Endothelial cell of umbilical vein (primary cell): ENCODE data around the gene WASF3. TPM values are rescaled to one million over a fixed set of nuclear protein-coding genes. Genes with fewer than 3 reads are reported as not detected.

ENCODE experiments used
- BruUV-seq: library from RNA; stranded (reverse); fragments of 400-500 nt; replicated peaks from 2 replicates; lab custom pipeline; 2021; lab: Mats Ljungman, UMichigan
- CTCF ChIA-PET: fragments of 300-600, 350-600 bp; sonication (Branson Sonifier 250); formaldehyde crosslinking; loops from one replicate; lab custom pipeline; 2021; ENCODE audit warnings: antibody characterized with exemption, inconsistent platforms; lab: Charles Lee
- POLR2A ChIA-PET: fragments of 300-600, 350-600 bp; sonication (Branson Sonifier 250); formaldehyde crosslinking; loops from one replicate; lab custom pipeline; 2021; ENCODE audit warnings: antibody characterized with exemption, inconsistent platforms; lab: Charles Lee
- DNase-seq: peaks from one replicate; pipeline ENCODE4 v3.0.0-alpha.2; 2011; ENCODE audit warnings: low read depth, low spot score
- FAIRE-seq: peaks from 2 replicates; lab custom pipeline; 2011; peaks lifted over from hg19 to GRCh38; lab: Jason Lieb, UNC
- H2AFZ ChIP-seq: 2 replicates; pipeline ENCODE4 v1.6.0; 2012; ENCODE audit warnings: low read depth, low read length, control low read depth, inconsistent platforms
- H3K27ac ChIP-seq: 2 replicates; pipeline ENCODE4 v1.5.1; 2011; ENCODE audit warnings: low read depth, mild to moderate bottlenecking, control low read depth, low read length, moderate library complexity; ENCODE audit not compliant: insufficient read depth
- H3K27me3 ChIP-seq, 2 experiments: 2 replicates each; pipeline versions ENCODE4 v1.6.0 to v1.6.1; 2011; ENCODE audit warnings: low read length in 2 of 2, mixed read lengths in 1 of 2; ENCODE audit not compliant: control insufficient read depth in 2 of 2, insufficient read depth in 2 of 2
- H3K36me3 ChIP-seq, 2 experiments: 2 replicates in 1 of 2; 3 replicates in 1 of 2; pipeline ENCODE4 v1.5.1; 2011; ENCODE audit warnings: low read length in 2 of 2, mild to moderate bottlenecking in 1 of 2, moderate library complexity in 1 of 2; ENCODE audit not compliant: control insufficient read depth in 2 of 2, insufficient read depth in 2 of 2; ENCODE audit errors: extremely low read depth in 1 of 2
- H3K4me1 ChIP-seq: 3 replicates; pipeline ENCODE4 v1.5.1; 2011; ENCODE audit warnings: mild to moderate bottlenecking, low read length; ENCODE audit not compliant: control insufficient read depth, insufficient read depth; ENCODE audit errors: extremely low read depth
- H3K4me2 ChIP-seq: 2 replicates; pipeline ENCODE4 v1.6.1; 2011; ENCODE audit warnings: low read length, control low read depth, mixed read lengths; ENCODE audit not compliant: insufficient read depth
- H3K4me3 ChIP-seq, 3 experiments: fragments of 200-600 bp in 1 of 3; sonication (generic), shearing (Covaris generic) in 1 of 3; replicated peaks in 1 of 3; 2 replicates each; pipeline ENCODE4 v1.5.1; 2011 to 2016; ENCODE audit warnings: control low read depth in 3 of 3, low read length in 3 of 3, mild to moderate bottlenecking in 2 of 3, inconsistent platforms in 1 of 3, low read depth in 1 of 3, moderate library complexity in 1 of 3; ENCODE audit not compliant: insufficient read depth in 1 of 3
- H3K79me2 ChIP-seq: 2 replicates; pipeline ENCODE4 v1.6.0; 2012; ENCODE audit warnings: low read length, inconsistent platforms; ENCODE audit not compliant: control insufficient read depth, insufficient read depth
- H3K9ac ChIP-seq: replicated peaks from 2 replicates; pipeline ENCODE3; 2011; ENCODE audit warnings: low read length, control low read depth; ENCODE audit not compliant: insufficient read depth; ENCODE audit errors: extremely low read depth
- H3K9me1 ChIP-seq: replicated peaks from 3 replicates; pipeline ENCODE4 v1.6.0; 2011; ENCODE audit warnings: mild to moderate bottlenecking, low read length; ENCODE audit not compliant: control insufficient read depth, insufficient read depth; ENCODE audit errors: extremely low read depth
- H3K9me3 ChIP-seq: replicated peaks from 2 replicates; pipeline ENCODE4 v1.5.1; 2012; ENCODE audit warnings: low read length, inconsistent platforms; ENCODE audit not compliant: control insufficient read depth, insufficient read depth
- H4K20me1 ChIP-seq: replicated peaks from 2 replicates; pipeline ENCODE3; 2011; ENCODE audit warnings: mild to moderate bottlenecking, low read length; ENCODE audit not compliant: control insufficient read depth, insufficient read depth; ENCODE audit errors: extremely low read depth
- CTCF ChIP-seq, 2 donors: IDR thresholded peaks; 1 replicate in 1 of 2; 2 replicates in 1 of 2; pipeline ENCODE4 v1.5.1; 2011; ENCODE audit warnings: low read length in 2 of 2, mild to moderate bottlenecking in 2 of 2, moderate library complexity in 2 of 2, control low read depth in 1 of 2, inconsistent platforms in 1 of 2, low read depth in 1 of 2; ENCODE audit not compliant: insufficient read depth in 1 of 2; ENCODE audit errors: extremely low read depth in 1 of 2
- EZH2 ChIP-seq: IDR thresholded peaks from 2 replicates; pipeline ENCODE4 v1.6.1; 2012; ENCODE audit warnings: borderline replicate concordance, low read depth, mild to moderate bottlenecking, moderate library complexity, low read length, inconsistent platforms; ENCODE audit not compliant: severe bottlenecking
- FOS ChIP-seq: IDR thresholded peaks from 2 replicates; pipeline ENCODE4 v1.6.1; 2011; ENCODE audit warnings: mild to moderate bottlenecking, low read length, moderate library complexity, borderline replicate concordance; ENCODE audit not compliant: insufficient read depth
- JUN ChIP-seq: IDR thresholded peaks from 2 replicates; pipeline ENCODE4 v1.6.1; 2011; ENCODE audit warnings: borderline replicate concordance, low read depth; ENCODE audit not compliant: insufficient read length, insufficient read depth
- MAX ChIP-seq: IDR thresholded peaks from 2 replicates; pipeline ENCODE4 v1.6.1; 2011; ENCODE audit not compliant: insufficient read depth, insufficient read length
- POLR2A ChIP-seq: IDR thresholded peaks from 2 replicates; pipeline ENCODE4 v1.6.1; 2012; ENCODE audit warnings: low read depth, mild to moderate bottlenecking, control low read depth, low read length
- dilution Hi-C: fragments of 300-500 bp; cut with MboI; formaldehyde crosslinking; loops from one replicate; pipeline ENCODE4 v1.15.0; 2019; ENCODE audit warnings: low sequenced_read_pairs; ENCODE audit not compliant: extremely low pct_ligation_motif_present
- intact Hi-C: fragments of 100-400 bp; cut with micrococcal nuclease; formaldehyde crosslinking; loops from one replicate; pipeline ENCODE4 v1.10.0; 2022
- polyA plus RNA-seq, 4 experiments: library from polyadenylated mRNA; depleted of rRNA in 3 of 4; stranded (reverse) in 3 of 4; unstranded in 1 of 4; fragments of >200 nt; gene quantifications; 2 replicates each; pipeline versions ENCODE4 v1.2.1 to v1.2.3, GENCODE V29; 2011 to 2012; ENCODE audit warnings: missing spikeins in 1 of 4
- total RNA-seq: library from RNA; stranded (reverse); gene quantifications from 2 replicates; pipeline ENCODE4 v1.2.3, GENCODE V29; 2021

WASF3 gene
- total and polyA plus RNA-seq, 2 donors (not counting 3 experiments of a cell fraction or from before 2014, with no cell fraction given): 18.5 to 32.4 TPM

GRCh38 chr13:26541041-26541440 is 16.4 kb upstream of the WASF3 start:
- H3K4me3 ChIP-seq: no peak overlapping the region
- H3K4me1 ChIP-seq: no peaks in the 10 kb centered on the region
- DNase-seq: no peak
- TF ChIP-seq POLR2A (no peak), EZH2 (no peak), MAX (no peak), JUN (no peak), FOS (no peak), CTCF (IDR thresholded peaks at IDR 0.05; ENCODE audit: extremely low read depth in 1 of 2, insufficient read depth in 1 of 2, low read depth in 1 of 2, low read length in 2 of 2) (no peak)
- H3K9me1 ChIP-seq: no peaks in the 10 kb centered on the region
- dilution Hi-C loops: no loop called here
- peaks cover 19 to 30% of the 10 kb centered on the region in 2 experiments for H3K27me3 ChIP-seq
- CTCF ChIA-PET: interaction anchor here (0.7 to 1.2 kb wide), 2 partner anchors 44 to 157 kb away, joined by 4 to 9 read pairs; no protein-coding TSS in a partner anchor
- H3K4me2 ChIP-seq: no peak overlapping the region
- no peak overlapping the region for H3K9ac ChIP-seq
- intact Hi-C loops: loop anchor here (5.0 kb wide), 1 partner anchor 156 kb away; no protein-coding TSS in a partner anchor
- H3K79me2 ChIP-seq: no peaks in the 10 kb centered on the region
- no peaks in the 10 kb centered on the region for H3K36me3 ChIP-seq
- FAIRE-seq: no peak
- BruUV-seq: no TSS peak
- H3K27ac ChIP-seq: no peak overlapping the region
- H3K9me3 ChIP-seq: no peaks in the 10 kb centered on the region
- POLR2A ChIA-PET: no interaction called here
- no peaks in the 10 kb centered on the region for H4K20me1 ChIP-seq
- H2AFZ ChIP-seq: no peak overlapping the region
